ENCODE data around the gene RAD51B. TPM values are rescaled to one million over a fixed set of nuclear protein-coding genes. Genes with fewer than 3 reads are reported as not detected.

Gene RAD51B
- total RNA-seq, 2 experiments from 2014 or later: 27.4 to 31.6 TPM

GRCh38 chr14:68140076-68140741 is 320.6 kb downstream of the RAD51B start:
- H3K9me3 Mint-ChIP-seq: no peaks in the 10 kb centered on the region

GRCh38 chr14:68140806-68141205 is 321.2 kb downstream of the RAD51B start:
- Mint-ChIP-seq H3K4me3 (no peak overlapping the region), H3K9me3 (no peaks in the 10 kb centered on the region), H3K27ac (no peak overlapping the region), H3K4me1 (peaks cover 20% of the 10 kb centered on the region), H3K36me3 (peaks cover under 1% of the 10 kb centered on the region), H3K27me3 (no peaks in the 10 kb centered on the region)
- DNase-seq: no peak

More at GRCh38 chr14:68140076-68140741, 320.6 kb downstream of the RAD51B start:
- H3K36me3 Mint-ChIP-seq: no peaks in the 10 kb centered on the region
- H3K4me1 Mint-ChIP-seq: peaks cover 20% of the 10 kb centered on the region
- DNase-seq: no peak
- no peak overlapping the region for H3K4me3 Mint-ChIP-seq
- H3K27ac Mint-ChIP-seq: no peak overlapping the region
- H3K27me3 Mint-ChIP-seq: no peaks in the 10 kb centered on the region

GRCh38 chr14:68141281-68142088 is 321.9 kb downstream of the RAD51B start:
- Mint-ChIP-seq H3K36me3 (peaks cover 2% of the 10 kb centered on the region), H3K27ac (no peak overlapping the region)

GRCh38 chr14:68143341-68143841 is 323.8 kb downstream of the RAD51B start:
- Mint-ChIP-seq H3K4me3 (no peak overlapping the region), H3K36me3 (peaks cover 11% of the 10 kb centered on the region), H3K27ac (no peak overlapping the region)

More at GRCh38 chr14:68141281-68142088, 321.9 kb downstream of the RAD51B start:
- Mint-ChIP-seq H3K27me3 (no peaks in the 10 kb centered on the region), H3K4me3 (no peak overlapping the region), H3K4me1 (peaks cover 20% of the 10 kb centered on the region), H3K9me3 (no peaks in the 10 kb centered on the region)
- no peak for DNase-seq

GRCh38 chr14:68144051-68144681 is 324.6 kb downstream of the RAD51B start:
- Mint-ChIP-seq H3K4me1 (peaks cover 16% of the 10 kb centered on the region), H3K36me3 (peaks cover 16% of the 10 kb centered on the region), H3K4me3 (no peak overlapping the region), H3K9me3 (peaks cover 7% of the 10 kb centered on the region), H3K27me3 (no peaks in the 10 kb centered on the region), H3K27ac (no peak overlapping the region)
- no peak for DNase-seq

More at GRCh38 chr14:68143341-68143841, 323.8 kb downstream of the RAD51B start:
- no peak for DNase-seq
- Mint-ChIP-seq H3K4me1 (peaks cover 16% of the 10 kb centered on the region), H3K27me3 (no peaks in the 10 kb centered on the region), H3K9me3 (peaks cover 4% of the 10 kb centered on the region)

GRCh38 chr14:68145036-68145435 is 325.5 kb downstream of the RAD51B start:
- Mint-ChIP-seq H3K9me3 (peaks cover 7% of the 10 kb centered on the region), H3K36me3 (peaks cover 16% of the 10 kb centered on the region), H3K4me1 (peaks cover 16% of the 10 kb centered on the region), H3K27ac (no peak overlapping the region), H3K27me3 (no peaks in the 10 kb centered on the region), H3K4me3 (no peak overlapping the region)
- no peak for DNase-seq

- Mint-ChIP-seq H3K4me3 (no peak overlapping the region), H3K36me3 (peaks cover 16% of the 10 kb centered on the region), H3K4me1 (peaks cover 16% of the 10 kb centered on the region), H3K27me3 (no peaks in the 10 kb centered on the region), H3K27ac (no peak overlapping the region), H3K9me3 (peaks cover 7% of the 10 kb centered on the region)
- DNase-seq: no peak
Observed at GRCh38 chr14:68145539-68145938, 326.0 kb downstream of the RAD51B start.

GRCh38 chr14:68146818-68147217 is 327.2 kb downstream of the RAD51B start:
- H3K4me1 Mint-ChIP-seq: peaks cover 16% of the 10 kb centered on the region
- no peaks in the 10 kb centered on the region for H3K27me3 Mint-ChIP-seq
- no peak for DNase-seq
- peaks cover 20% of the 10 kb centered on the region for H3K36me3 Mint-ChIP-seq
- no peak overlapping the region for H3K4me3 Mint-ChIP-seq
- H3K9me3 Mint-ChIP-seq: peaks cover 13% of the 10 kb centered on the region
- no peak overlapping the region for H3K27ac Mint-ChIP-seq

- Mint-ChIP-seq H3K27ac (no peak overlapping the region), H3K36me3 (peaks cover 23% of the 10 kb centered on the region), H3K27me3 (no peaks in the 10 kb centered on the region), H3K4me1 (peaks cover 16% of the 10 kb centered on the region), H3K4me3 (no peak overlapping the region), H3K9me3 (peaks cover 16% of the 10 kb centered on the region)
- no peak for DNase-seq
Observed at GRCh38 chr14:68147303-68147702, 327.7 kb downstream of the RAD51B start.

- no peaks in the 10 kb centered on the region for H3K27me3 Mint-ChIP-seq
- peaks cover 12% of the 10 kb centered on the region for H3K4me1 Mint-ChIP-seq
- DNase-seq: no peak
- peaks cover 27% of the 10 kb centered on the region for H3K36me3 Mint-ChIP-seq
- no peak overlapping the region for H3K4me3 Mint-ChIP-seq
- no peak overlapping the region for H3K27ac Mint-ChIP-seq
- H3K9me3 Mint-ChIP-seq: peaks cover 21% of the 10 kb centered on the region
Observed at GRCh38 chr14:68148276-68148675, 328.7 kb downstream of the RAD51B start.

GRCh38 chr14:68148763-68149162 is 329.2 kb downstream of the RAD51B start:
- H3K4me3 Mint-ChIP-seq: no peak overlapping the region
- no peak overlapping the region for H3K27ac Mint-ChIP-seq
- peaks cover 21% of the 10 kb centered on the region for H3K9me3 Mint-ChIP-seq
- no peak for DNase-seq
- no peaks in the 10 kb centered on the region for H3K27me3 Mint-ChIP-seq
- H3K4me1 Mint-ChIP-seq: peaks cover 8% of the 10 kb centered on the region
- peaks cover 29% of the 10 kb centered on the region for H3K36me3 Mint-ChIP-seq

- no peak overlapping the region for H3K4me3 Mint-ChIP-seq
- peaks cover 18% of the 10 kb centered on the region for H3K9me3 Mint-ChIP-seq
- DNase-seq: no peak
- no peaks in the 10 kb centered on the region for H3K4me1 Mint-ChIP-seq
- peaks cover 28% of the 10 kb centered on the region for H3K36me3 Mint-ChIP-seq
- no peak overlapping the region for H3K27ac Mint-ChIP-seq
- H3K27me3 Mint-ChIP-seq: no peaks in the 10 kb centered on the region
Observed at GRCh38 chr14:68153275-68153674, 333.7 kb downstream of the RAD51B start.

GRCh38 chr14:68154275-68154674 is 334.7 kb downstream of the RAD51B start:
- H3K27ac Mint-ChIP-seq: no peak overlapping the region

GRCh38 chr14:68157971-68158371 is 338.4 kb downstream of the RAD51B start:
- Mint-ChIP-seq H3K4me1 (no peaks in the 10 kb centered on the region), H3K27me3 (no peaks in the 10 kb centered on the region), H3K36me3 (peaks cover 11% of the 10 kb centered on the region), H3K27ac (peak overlapping the region; percentile 18), H3K9me3 (no peaks in the 10 kb centered on the region), H3K4me3 (no peak overlapping the region)
- DNase-seq: no peak

More at GRCh38 chr14:68154275-68154674, 334.7 kb downstream of the RAD51B start:
- Mint-ChIP-seq H3K36me3 (peaks cover 22% of the 10 kb centered on the region), H3K9me3 (peaks cover 14% of the 10 kb centered on the region), H3K4me3 (no peak overlapping the region), H3K27me3 (no peaks in the 10 kb centered on the region), H3K4me1 (no peaks in the 10 kb centered on the region)
- no peak for DNase-seq

GRCh38 chr14:68158640-68159039 is 339.1 kb downstream of the RAD51B start:
- Mint-ChIP-seq H3K9me3 (no peaks in the 10 kb centered on the region), H3K27me3 (no peaks in the 10 kb centered on the region), H3K4me1 (no peaks in the 10 kb centered on the region), H3K36me3 (peaks cover 9% of the 10 kb centered on the region), H3K4me3 (no peak overlapping the region), H3K27ac (no peak overlapping the region)
- DNase-seq: no peak
